ENCODE data around the gene PIK3R1.

The PIK3R1 gene

DNA sequence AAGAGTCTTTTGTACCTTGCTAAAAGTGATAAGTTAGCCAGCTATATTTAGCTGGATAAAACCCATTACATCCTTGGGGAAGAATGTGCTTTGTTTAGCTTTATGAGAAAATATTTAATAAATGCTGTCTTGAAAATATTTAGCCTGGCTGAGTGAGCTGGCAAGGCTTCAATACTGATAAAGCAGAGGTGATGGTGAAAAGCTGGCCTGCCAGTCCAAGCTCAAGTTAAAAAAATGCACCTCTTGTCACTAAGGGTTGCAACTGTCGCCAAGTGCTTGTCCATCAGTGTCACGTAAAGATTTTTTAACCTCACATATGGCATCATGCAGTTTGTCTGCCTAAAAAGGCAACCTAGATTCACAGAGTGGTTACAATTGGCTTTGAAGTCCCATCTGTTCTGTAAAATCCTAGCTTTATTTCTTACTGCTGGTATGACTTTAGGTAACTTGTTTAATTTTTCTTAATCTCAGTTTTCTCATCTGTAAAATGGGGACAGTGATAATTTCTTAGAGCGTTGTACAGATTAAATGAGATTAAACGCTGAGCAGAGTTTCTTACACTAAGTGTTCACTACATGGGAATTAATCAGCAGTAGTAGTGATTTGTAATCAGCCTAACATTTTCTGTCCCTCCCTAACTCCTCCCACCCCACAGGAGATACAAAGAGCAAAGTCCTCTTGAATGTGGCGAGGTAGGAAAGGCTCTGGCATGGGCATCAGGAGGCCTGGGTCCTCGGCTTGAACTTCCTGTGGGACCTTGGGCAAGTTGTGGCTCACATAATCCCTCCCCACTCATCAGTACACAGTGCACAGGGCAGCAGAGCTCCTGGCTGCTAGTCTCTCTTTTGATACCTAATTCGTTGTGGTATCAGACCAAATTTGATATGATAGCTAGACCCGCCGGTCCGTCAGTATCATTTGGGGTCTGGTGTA lies 48.7 kb downstream of the PIK3R1 start:
- H3K4me3 Mint-ChIP-seq, result no peak overlapping the region
- DNase-seq (ENCODE audit: low spot score in 2 of 2), result no peak
- H3K9me3 Mint-ChIP-seq, result no peaks in the 10 kb centered on the region
- H3K4me1 Mint-ChIP-seq, result peaks cover 58% of the 10 kb centered on the region
- ATAC-seq, result no peak
- peaks cover 10% of the 10 kb centered on the region for H3K36me3 Mint-ChIP-seq
- peak overlapping the region; percentile 60 for H3K27ac Mint-ChIP-seq

DNA sequence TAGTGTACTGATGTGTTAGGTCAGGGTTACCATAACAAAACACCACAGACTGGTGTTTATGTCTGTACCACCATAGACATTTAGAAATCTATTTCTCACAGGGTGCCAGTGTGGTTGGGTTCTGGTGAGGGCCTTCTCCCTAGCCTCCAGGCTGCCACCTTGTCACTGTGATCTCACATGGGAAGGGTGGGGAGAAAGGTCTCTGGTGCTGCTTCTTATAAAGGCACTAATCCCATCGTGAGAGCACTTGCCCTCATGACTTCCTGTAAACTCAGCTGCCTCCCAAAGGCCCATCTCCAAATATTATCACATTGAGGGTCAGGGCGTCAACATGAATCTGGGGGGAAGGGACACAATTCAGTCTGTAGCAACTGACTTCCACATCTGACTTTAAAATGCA lies 49.8 kb downstream of the PIK3R1 start:
- peaks cover 51% of the 10 kb centered on the region for H3K4me1 Mint-ChIP-seq
- DNase-seq (ENCODE audit: low spot score in 2 of 2), result no peak
- ATAC-seq, result peak; percentile 6
- no peak overlapping the region for H3K4me3 Mint-ChIP-seq
- peaks cover 13% of the 10 kb centered on the region for H3K36me3 Mint-ChIP-seq
- no peaks in the 10 kb centered on the region for H3K9me3 Mint-ChIP-seq
- H3K27ac Mint-ChIP-seq, result peak overlapping the region; percentile 60

DNA sequence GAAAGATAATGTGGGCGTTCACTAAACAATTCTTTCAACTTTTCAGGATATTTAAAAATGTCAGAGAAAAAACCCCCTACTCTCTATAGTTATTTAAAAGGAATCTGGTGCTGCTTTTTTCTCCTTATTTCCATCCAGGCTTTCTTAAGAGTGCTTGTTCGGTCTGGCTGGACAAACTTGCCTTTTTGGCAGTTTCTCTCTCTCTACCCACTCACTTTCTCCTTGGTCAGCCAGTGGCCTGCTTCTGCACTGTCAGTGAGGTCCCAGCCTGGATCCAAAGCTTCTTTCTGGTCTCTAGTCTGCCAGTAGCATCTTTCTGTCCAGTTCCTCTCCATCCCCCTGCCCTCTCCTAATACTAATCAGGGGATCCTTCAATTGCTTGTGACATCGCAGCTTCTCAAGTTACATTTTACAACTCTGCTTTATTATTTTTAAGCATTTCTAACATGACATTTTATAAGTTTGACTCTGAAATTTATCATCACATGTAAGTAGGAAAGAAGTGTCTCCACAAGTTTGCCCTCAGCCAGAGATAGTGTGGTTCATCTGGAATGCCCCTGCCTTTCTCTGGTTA lies 50.4 kb downstream of the PIK3R1 start:
- DNase-seq (ENCODE audit: low spot score in 2 of 2) (no peak), ATAC-seq (no peak)
- Mint-ChIP-seq H3K9me3 (no peaks in the 10 kb centered on the region), H3K4me1 (peaks cover 51% of the 10 kb centered on the region), H3K27ac (peak overlapping the region; percentile 60), H3K4me3 (no peak overlapping the region), H3K36me3 (peaks cover 18% of the 10 kb centered on the region)

DNA sequence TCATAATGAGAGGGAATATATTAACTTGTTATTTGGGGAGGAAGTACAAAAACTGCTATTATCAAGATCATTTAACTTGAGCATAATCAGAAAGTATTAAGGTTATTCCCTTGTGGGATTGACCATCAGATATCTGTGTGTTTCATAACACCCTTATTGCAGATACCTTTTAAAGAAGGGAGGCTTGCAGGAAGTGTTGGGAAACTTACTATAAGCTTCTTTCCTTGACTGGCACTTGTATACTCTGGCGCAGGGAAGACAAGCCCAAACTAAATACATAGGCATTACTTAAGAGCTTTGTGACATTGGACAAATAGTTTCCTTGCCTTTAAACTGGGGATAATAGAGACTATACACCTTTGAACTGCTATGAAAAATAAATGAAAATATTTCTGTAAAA lies 50.9 kb downstream of the PIK3R1 start:
- Mint-ChIP-seq H3K36me3 (peaks cover 18% of the 10 kb centered on the region), H3K4me3 (no peak overlapping the region), H3K4me1 (peaks cover 56% of the 10 kb centered on the region), H3K9me3 (no peaks in the 10 kb centered on the region), H3K27ac (peak overlapping the region; percentile 60)
- no peak for DNase-seq (ENCODE audit: low spot score in 2 of 2)
- ATAC-seq, result no peak

DNA sequence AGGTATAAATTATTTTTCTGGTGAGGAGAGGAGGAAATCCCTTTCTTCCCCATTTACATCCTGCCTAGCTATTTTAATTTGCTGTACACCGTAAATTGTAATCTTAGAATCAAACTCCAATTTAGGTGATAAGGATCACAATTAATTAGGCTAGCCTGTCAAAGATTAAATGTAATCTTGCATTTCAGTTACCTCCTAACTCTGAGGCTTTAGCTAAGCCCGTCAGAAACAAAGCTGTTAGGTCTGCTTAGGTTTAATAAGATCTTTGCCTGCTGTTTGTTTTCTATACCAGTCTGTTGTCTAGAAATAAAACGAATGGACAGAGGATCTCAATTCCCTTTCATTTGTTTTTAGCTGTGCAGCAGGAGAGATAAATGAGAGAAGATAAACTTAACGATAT lies 51.5 kb downstream of the PIK3R1 start:
- Mint-ChIP-seq H3K27ac (no peak overlapping the region), H3K9me3 (no peaks in the 10 kb centered on the region), H3K36me3 (peaks cover 18% of the 10 kb centered on the region), H3K4me1 (peaks cover 55% of the 10 kb centered on the region), H3K4me3 (no peak overlapping the region)
- no peak for DNase-seq (ENCODE audit: low spot score in 2 of 2)
- ATAC-seq, result no peak

DNA sequence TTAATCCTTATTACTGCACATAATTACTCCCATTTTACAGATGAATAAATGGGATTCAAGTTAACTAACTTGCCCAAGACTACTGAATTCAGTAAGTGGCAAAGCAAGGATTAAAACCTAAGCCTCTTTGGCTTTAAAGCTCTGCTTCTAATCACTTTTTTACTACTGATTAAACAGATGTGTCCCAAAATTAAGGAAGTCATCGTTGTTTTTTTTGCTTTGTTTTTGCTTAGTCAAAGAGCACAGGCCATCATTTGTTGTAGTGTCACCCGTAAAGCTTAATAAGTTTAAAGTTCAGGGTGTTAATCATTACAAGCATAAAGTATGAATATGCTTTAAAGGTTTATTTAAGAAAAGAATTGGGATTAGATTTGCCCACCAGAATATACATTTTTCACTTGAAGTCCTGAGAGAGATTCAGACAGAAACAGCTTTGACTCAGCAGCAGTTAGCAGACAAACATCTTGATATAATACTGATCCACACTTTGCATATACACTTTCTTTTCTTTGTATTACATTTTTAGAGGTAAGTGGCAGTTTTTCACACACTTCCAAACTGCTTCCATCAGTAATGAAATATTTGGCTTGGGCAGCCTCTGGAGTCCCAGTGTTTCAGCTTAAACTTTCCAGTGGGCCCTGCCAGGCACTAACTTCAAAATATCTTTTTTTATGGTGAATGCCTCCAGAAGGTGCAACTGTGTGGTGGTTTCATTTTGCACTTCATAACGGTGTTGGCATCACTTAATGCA lies 52.7 kb downstream of the PIK3R1 start:
- peaks cover 56% of the 10 kb centered on the region for H3K4me1 Mint-ChIP-seq
- ATAC-seq (peak; percentile 71), DNase-seq (ENCODE audit: low spot score in 2 of 2) (no peak)
- H3K4me3 Mint-ChIP-seq, result peak overlapping the region; percentile 59
- peak overlapping the region; percentile 83 for H3K27ac Mint-ChIP-seq
- H3K36me3 Mint-ChIP-seq, result peaks cover 20% of the 10 kb centered on the region
- no peaks in the 10 kb centered on the region for H3K9me3 Mint-ChIP-seq

DNA sequence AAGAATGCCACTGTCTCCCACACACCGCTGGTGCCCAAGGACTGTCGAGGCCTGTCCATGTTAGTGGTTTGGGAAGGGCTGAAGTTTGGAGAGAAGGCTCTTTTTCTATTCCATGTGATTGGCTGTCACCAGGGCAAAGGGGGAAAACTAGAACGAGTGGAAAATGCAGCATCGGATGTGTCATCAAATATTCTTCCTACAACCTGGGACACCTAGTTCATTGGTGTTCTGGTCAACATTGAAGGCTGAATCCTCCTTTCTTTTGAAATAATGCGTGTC lies 53.2 kb downstream of the PIK3R1 start:
- peaks cover 62% of the 10 kb centered on the region for H3K4me1 Mint-ChIP-seq
- H3K27ac Mint-ChIP-seq, result peak overlapping the region; percentile 83
- ATAC-seq, result no peak
- H3K36me3 Mint-ChIP-seq, result peaks cover 25% of the 10 kb centered on the region
- no peak for DNase-seq (ENCODE audit: low spot score in 2 of 2)
- H3K4me3 Mint-ChIP-seq, result peak overlapping the region; percentile 59
- no peaks in the 10 kb centered on the region for H3K9me3 Mint-ChIP-seq

DNA sequence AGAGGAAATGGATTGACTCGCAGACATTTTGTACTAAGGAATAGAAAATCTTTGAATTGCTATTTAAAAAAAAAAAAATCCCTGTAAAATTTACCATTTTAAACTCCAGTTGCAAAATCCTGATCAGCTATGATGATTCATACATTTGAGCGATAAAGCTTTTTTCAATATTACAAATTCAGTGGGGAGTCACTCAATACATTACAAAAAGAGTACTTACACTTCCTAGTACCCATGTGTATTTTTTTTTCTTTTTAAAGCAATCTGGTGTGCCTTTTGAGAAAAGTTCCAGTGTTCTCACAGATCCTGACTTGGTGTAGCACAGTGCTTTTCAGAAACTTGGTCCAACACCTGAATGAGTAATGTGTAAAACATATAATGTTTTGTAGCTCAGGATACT lies 54.3 kb downstream of the PIK3R1 start:
- Mint-ChIP-seq H3K36me3 (peaks cover 36% of the 10 kb centered on the region), H3K4me1 (peaks cover 66% of the 10 kb centered on the region), H3K4me3 (peak overlapping the region; percentile 15), H3K9me3 (no peaks in the 10 kb centered on the region), H3K27ac (no peak overlapping the region)
- peak; percentile 58 for ATAC-seq
- no peak for DNase-seq (ENCODE audit: low spot score in 2 of 2)

DNA sequence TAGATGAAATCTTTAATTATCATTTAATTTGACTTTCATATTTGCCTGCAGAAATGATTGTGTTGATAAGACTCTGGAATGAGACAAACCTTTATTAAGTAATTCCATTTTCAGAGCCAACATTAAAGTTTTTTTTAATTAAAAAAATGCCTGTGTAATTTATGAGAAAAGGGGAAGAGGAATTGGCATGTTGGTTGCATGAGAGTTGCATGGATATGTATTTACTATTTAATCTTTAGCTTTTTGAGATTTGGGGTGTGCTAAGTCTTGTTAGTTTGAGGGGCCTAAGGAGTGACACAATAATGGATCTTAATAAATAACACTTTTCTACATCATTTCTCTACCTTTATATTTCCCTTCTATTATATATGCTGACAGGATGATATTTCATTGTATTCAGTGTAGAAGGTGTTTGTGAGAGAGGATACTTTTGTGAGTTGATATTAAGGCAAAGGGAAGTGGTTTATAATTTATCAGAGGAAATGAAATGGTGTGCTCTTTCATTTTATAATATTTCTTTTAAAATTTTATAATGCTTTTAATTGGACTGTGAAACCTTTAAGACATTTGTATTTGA lies 54.9 kb downstream of the PIK3R1 start:
- no peak for DNase-seq (ENCODE audit: low spot score in 2 of 2)
- H3K4me1 Mint-ChIP-seq, result peaks cover 66% of the 10 kb centered on the region
- no peak for ATAC-seq
- no peaks in the 10 kb centered on the region for H3K9me3 Mint-ChIP-seq
- H3K4me3 Mint-ChIP-seq, result peak overlapping the region; percentile 15
- peak overlapping the region; percentile 35 for H3K27ac Mint-ChIP-seq
- peaks cover 38% of the 10 kb centered on the region for H3K36me3 Mint-ChIP-seq

DNA sequence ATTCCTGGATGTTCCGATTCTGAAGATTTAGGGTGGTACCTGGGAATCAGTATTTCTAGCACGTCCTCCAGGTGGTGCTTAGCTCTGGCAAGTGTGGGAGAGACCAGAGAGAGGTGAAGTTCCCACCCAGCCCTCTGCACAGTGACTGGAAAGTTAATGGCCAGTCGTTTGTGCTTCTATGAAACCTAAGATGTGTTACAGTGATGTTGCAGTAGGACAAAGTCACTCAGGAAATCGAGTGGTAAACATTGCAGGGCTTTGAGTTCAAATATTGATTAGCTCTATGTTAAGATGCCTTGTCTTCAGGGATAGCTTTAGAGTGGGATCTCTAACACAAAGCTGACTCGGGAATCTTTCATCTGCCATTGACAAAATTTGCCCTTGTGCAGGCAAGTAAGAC lies 55.6 kb downstream of the PIK3R1 start:
- Mint-ChIP-seq H3K4me1 (peaks cover 64% of the 10 kb centered on the region), H3K27ac (peak overlapping the region; percentile 35), H3K4me3 (no peak overlapping the region), H3K9me3 (no peaks in the 10 kb centered on the region), H3K36me3 (peaks cover 38% of the 10 kb centered on the region)
- DNase-seq (ENCODE audit: low spot score in 2 of 2) (no peak), ATAC-seq (no peak)

DNA sequence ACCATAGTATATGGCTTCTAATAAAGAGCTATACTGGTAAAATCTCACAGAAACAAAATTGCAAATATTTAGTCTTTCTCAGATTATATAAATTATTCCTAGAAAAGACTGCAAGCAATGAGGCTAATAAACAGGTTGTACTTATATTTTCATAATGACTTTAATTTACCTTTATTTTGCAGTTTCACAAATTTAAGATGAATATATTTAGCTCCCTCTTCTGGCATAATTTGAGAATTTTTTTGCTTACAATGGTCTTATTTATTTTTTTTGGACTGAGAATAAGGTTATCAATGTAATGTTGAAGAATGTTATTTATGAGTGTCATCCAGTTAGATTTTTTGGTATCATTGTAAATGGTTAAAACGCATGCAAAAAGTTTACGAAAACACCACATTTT lies 56.7 kb downstream of the PIK3R1 start:
- DNase-seq (ENCODE audit: low spot score in 2 of 2) (no peak), ATAC-seq (no peak)
- H3K4me1 Mint-ChIP-seq, result peaks cover 68% of the 10 kb centered on the region
- H3K27ac Mint-ChIP-seq, result no peak overlapping the region
- no peaks in the 10 kb centered on the region for H3K9me3 Mint-ChIP-seq
- peaks cover 49% of the 10 kb centered on the region for H3K36me3 Mint-ChIP-seq
- H3K4me3 Mint-ChIP-seq, result no peak overlapping the region

DNA sequence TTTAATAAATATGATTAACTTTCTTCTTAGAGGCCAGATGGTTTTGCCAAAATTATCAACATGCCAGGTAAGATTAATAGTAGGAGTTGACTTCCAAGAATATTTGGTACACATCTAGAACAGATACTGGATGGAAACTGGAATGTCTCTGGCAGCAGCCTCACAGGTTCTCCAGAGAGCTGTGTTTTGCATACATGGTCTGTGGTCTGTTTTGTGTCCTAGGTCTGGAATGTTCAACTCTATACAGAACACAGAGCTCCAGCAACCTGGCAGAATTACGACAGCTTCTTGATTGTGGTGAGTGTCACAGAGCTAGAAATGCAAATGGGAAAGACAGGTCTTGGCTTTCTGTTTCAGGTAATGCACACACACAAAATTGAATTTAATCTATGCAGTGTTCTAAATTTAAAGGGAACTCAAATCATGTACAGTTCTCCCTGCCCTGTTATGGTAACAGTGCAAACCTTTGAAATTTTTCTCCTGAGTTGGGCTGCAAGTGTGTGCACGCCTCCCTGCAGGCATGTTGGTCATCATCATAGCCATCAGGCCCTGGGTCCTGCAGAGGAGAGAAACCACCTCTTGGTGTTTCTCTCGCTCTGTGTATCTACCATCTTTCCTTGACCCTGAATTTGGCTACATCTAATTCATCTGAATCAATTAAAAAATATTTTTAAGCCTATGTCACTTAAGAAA lies 58.3 kb downstream of the PIK3R1 start:
- no peak for DNase-seq (ENCODE audit: low spot score in 2 of 2)
- no peak for ATAC-seq
- peaks cover 60% of the 10 kb centered on the region for H3K36me3 Mint-ChIP-seq
- H3K9me3 Mint-ChIP-seq, result no peaks in the 10 kb centered on the region
- H3K4me1 Mint-ChIP-seq, result peaks cover 70% of the 10 kb centered on the region
- H3K27ac Mint-ChIP-seq, result no peak overlapping the region
- H3K4me3 Mint-ChIP-seq, result no peak overlapping the region

DNA sequence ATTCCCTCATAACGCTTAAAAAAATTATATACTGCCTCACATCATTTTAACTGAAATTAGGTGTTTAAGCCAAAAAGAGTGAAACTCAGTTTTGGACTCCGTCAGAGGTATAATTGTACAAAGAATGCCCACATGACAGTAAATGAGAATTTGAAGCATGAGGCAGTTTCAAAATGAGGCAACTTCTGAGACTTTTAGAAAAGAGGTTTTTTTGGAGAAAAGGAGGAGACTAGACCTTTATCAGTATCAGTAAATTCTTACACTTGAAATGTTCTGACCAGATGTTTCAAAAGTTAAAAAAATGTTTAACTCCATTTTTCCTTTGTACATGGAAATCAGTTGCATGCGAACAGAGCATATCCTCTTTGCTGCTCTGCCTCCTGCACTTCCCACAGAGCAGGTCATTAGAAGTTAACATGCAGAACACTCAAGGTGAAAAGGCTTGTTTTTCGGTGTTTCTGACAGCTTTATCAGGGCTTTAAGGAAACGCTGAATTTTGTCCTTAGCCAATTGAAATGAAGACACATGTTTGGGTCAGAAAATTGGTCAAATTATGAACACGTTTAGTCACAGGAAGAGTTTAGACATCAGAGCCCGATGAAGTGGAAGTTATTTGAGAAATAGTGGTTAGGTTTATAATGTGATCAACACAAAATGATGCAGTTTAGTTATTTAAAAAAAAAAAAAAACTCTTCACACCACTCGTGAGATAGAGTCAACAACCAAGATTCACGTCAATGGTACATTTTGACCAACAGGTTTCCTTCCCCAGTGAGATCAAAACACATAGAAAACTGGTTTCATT lies 59.5 kb downstream of the PIK3R1 start:
- Mint-ChIP-seq H3K27ac (peak overlapping the region; percentile 88), H3K4me3 (peak overlapping the region; percentile 52), H3K4me1 (peaks cover 78% of the 10 kb centered on the region), H3K36me3 (peaks cover 67% of the 10 kb centered on the region), H3K9me3 (no peaks in the 10 kb centered on the region)
- peak; percentile 77 for ATAC-seq
- DNase-seq (ENCODE audit: low spot score in 2 of 2), result no peak

DNA sequence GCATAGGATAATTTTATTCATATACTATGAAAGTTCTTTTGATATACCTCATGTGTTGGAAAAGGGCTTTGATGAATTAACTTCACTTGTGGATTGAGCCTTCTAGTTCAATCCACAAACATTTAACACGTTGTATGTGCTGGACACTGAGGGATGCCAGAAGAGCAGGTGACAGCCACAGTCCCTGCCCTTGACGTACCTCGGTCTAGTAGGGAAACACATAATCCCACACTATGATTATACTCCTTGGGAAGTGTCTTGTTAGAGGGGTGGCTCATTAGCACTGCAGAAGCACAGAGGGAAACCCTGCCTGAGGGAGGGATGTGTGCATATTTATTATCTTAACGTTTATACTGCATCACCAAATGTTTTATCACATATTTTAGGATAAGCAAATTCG lies 61.2 kb downstream of the PIK3R1 start:
- Mint-ChIP-seq H3K4me1 (peaks cover 78% of the 10 kb centered on the region), H3K27ac (no peak overlapping the region), H3K36me3 (peaks cover 75% of the 10 kb centered on the region), H3K4me3 (no peak overlapping the region), H3K9me3 (no peaks in the 10 kb centered on the region)
- no peak for ATAC-seq
- no peak for DNase-seq (ENCODE audit: low spot score in 2 of 2)

Data from stimulated activated effector memory CD8-positive, alpha-beta T cell treated with anti-CD3 and anti-CD28 coated beads, Interleukin-12 subunit alpha, Interleukin-12 subunit beta, amount 100 ng/mL, for 72 hours (primary cell).